NCI-H2227 (cell line): ENCODE data around the gene TIFAB.

Experiments
- DNase-seq: peaks from one replicate; lab custom pipeline; 2025; ENCODE audit not compliant: unreplicated experiment; lab: John Stamatoyannopoulos, UW

Gene TIFAB

DNA sequence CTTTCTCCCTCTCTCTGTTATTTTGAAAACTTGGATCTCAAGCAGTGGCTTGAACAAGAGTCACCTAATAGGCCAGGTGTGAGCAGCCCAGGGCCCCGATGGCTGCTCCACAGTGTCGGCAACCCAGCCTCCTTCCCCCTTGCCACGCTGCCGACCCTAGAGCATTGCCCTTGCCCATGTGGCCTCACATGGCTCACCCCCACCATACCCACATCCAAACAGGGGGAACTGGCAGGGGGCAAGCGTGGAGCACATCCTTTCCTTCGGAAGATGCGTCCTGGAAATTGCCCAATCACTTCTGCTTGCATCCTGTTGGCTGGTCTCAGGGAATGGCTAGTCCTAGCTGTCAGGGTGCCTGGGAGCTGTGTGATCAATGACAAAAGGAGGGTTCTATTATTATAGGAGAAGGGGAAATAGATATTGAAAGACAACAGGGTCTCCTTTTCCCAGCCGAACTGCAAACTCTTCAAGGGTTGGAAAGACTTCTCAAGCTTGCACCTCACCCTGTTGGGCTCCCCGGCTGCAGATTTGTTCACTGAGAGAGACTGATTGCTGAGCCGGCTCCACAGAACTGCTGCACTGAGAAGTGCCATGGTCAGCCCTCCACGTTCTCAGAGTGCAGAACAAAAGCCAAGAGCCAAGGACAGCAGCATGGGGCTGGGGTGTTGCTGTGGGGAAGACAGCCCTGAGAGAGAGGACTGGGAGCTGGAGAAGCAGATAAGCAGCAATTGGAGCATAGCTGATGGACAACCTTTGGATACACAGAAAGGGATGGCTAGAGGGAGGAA is 8.3 kb upstream of the TIFAB start:
- DNase-seq = no peak

DNA sequence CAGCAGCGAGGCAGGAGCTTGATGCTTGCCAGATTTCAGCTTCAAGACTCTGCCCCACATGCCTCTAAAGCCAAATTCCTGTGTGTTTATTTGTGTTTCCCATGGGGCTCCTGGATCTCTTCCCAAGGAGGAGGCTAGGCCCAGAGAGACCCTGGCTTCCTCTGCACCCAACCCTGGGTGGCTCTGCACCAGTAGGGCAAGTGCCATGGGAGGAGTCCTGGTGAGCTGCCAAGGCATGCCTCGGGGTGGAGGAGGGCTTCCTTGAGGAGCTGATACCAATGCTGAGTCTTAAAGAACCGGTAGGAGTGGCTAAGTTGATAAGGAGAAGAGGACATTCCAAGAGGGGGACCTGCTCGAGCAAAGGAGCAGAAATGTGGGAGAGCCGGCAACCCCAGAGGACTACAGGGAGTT is 6.8 kb upstream of the TIFAB start:
- no peak for DNase-seq

DNA sequence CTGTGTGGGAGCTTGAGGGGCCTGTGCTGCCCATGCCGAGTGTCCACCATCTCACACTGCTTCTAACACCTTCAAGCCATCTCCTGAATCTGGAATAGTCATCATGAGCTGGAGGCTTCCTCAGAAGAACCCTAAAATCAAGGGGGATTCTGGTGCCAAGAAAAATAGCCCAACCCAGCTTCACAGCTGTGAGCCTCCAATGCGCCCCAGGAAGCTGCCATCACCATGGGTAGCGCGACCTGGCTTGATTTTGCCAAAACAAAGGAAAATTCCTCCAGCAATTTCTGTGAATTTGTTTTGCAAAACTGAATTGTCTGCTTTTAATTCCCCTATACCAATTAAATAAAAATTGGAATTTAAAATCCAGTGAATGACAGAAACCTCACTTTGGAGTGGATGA is 6.2 kb upstream of the TIFAB start:
- DNase-seq = no peak

DNA sequence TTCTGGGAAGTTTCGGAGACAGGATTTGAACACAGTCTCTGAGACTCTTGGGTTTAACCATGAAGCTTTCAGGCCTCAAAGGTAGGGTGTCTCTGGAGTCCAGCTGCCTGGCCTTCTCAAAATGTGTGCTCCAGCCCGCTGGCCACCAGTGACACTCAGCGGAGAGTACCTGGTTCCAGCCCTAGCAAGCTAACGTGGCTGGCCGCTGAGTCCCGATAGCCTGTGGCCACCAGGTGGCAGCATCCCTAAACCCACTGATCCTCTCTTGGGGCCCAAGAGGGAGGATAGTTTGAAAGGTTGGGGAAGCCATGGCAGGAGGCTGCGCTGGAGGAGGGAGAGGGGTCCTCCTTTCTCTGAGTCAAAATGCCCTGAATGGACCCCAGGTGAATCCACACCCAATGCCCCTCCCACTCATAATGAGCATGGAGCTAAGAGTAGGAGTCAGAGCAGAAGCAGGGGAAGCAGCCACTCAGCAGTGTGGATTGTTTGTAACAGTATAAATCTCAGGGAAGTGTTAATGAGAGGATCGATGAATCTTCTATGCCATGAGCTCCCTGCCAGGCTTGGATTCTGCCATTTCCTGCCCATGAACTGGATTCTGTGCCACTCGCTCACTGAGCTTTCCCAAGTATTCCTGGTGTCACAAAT is 5.4 kb upstream of the TIFAB start:
- peak; percentile 74 for DNase-seq

DNA sequence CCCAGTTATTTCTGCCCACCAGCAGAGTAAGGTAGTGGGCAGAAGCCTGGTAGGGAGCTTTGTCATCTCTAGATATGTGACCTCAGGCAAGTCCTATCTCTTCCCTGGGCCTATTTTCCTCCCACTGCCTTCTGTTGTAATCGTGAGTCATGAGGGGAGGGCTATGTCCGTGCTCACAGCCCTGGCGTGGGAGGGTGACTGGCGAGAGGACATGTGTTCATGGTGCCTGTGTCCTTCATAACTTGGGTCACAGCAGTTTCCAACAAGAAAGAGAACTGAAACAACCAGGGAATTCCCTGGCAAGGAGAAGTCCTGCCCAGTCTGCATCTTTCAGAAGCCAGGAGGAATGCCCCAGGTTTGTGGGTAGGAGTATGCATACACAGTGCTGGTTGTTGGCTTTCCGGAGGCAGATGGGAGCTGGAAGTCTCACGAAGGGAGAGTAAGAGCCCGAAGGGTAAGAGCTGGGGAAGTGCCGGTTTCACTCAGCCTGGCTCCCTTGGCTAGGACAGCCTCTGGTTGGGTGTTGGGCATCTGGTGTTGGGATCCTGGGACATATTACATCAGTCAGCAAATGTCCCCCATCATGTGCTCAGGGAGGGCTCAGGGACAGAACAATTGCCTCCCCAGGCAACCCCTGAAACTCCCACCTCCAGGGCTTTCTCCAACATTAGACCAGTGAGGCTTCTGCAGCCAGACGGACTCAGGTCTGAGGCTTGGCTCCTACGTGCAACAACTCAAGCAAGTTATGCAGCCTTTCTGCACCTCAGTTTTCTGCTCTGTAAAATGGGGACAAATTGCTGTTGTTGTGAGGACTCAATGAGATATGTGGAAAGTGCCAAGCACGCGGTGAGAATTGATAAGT is 4.3 kb upstream of the TIFAB start:
- DNase-seq = no peak

DNA sequence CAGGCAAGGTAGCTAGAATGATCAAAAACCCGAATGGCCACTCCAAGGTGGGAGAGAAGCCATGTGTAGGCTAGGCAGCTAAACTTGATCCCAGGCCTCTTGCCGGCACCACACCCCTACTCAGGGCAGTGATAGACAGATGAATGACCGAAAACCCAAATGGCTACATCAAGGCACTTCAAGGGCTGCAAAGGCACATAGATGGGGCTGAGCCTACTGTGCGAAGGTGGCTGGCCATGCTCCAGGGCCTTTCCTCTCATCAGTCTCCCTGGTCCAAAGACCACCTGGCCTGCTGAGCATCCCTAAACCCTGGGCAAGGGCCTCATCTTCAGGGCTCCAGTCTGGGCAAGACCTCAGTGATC is 3.7 kb upstream of the TIFAB start:
- DNase-seq = no peak

DNA sequence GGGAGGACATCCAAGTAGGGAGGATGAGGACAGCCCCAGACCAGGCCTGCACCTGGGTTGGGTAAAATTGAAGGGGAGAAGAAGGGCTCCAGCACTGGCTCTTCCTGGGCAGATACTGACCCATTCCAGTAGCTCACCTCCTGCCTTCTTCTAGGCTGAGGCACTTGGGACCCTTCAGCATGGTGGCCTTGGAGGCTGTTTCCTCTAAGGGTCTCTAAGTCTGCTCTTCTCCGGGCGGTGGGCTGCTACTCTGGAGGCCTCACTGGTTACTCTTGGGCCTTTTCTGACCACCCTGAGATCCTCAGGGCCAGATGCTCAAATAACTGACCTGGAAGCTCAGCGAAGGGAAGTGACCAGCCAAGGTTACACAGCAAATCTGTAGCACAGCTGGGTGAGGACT is 2.8 kb upstream of the TIFAB start:
- DNase-seq = no peak

DNA sequence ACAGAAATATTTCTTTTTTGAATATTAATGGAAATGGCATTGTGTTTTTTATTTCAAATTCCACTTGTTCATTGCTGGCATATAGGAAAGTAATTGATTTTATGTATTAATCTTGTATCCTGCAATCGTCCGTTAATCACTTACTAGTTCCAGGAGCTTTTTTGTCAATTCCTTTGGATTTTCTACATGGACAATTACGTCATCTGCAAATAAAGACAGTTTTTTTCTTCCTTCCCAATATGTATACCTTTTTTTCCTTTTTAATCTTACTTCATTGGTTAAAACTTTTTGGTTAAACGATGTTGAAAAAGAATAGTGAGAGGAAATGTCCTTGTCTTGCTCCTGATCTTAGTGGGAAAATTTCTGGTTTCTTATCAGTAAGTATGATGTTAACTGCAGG is 1.5 kb upstream of the TIFAB start:
- no peak for DNase-seq

DNA sequence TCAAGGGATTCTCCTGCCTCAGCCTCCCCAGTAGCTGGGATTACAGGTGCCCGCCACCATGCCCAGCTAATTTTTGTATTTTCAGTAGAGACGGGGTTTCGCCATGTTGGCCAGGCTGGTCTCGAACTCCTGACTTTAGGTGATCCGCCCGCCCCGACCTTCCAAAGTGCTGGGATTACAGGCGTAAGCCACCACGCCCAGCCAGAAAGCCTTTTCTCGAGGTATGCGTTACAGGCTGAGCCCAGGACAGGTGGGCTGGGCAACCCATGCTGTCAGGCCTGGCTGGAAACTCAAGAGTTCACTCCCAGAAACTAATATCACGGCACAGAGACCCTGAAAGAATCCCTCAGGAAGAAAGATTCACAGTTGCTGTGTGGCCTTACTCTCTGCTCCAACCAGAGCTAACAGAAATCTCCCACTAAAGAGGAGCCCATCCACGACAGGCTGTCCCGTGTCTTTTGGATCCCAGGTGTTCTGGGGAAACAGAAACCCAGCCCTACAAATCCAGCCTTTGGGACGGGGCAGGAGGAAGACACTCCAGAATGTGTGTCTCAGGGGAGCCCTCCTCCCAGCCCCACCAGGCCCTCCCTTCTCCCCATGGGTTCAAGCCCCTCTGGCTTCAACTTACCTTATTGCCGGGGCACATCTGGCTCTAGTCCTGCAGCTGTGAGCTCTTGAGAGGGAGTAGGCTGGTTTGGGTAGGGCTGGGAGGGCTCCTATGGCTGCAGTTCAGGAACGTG is 400 bp downstream of the TIFAB start:
- no peak for DNase-seq

DNA sequence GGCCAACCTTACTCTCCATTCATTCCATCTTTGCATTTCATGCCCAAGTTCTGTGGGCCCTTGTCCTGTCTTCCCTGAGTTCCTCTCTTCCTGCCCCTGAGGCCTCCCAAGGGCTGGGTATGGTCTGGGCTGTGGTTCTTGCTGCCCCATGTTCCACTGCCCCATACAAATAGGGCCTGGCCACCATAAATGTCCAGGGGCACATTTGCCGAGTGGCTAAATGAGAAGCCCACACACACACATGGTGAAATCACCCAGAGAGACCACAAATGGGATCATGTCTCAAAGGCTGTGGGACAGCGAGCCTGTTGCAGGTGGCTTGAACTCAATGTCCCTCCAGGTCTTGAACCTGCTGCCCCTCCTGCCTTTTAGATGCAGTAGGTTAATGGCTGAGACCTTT is 1.2 kb downstream of the TIFAB start:
- no peak for DNase-seq

DNA sequence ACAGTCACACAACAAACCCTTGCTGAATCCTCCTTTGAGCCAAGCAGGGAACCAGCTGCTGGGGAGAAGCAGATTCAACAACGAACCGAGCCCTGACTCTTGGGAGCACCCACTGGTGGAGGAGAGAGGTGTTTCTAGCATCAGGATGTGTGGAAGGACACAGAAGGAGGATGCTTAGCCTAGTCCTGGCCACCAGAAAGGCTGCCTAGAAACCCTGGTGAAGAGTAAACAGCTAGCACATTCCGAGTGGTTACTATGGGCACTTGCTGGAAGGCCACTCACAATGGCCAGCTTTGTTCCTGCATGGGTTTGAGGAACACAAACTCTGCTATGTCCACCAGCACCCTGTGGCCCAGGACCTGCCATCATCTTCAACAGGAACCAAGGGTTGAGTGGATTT is 1.8 kb downstream of the TIFAB start:
- DNase-seq = no peak

DNA sequence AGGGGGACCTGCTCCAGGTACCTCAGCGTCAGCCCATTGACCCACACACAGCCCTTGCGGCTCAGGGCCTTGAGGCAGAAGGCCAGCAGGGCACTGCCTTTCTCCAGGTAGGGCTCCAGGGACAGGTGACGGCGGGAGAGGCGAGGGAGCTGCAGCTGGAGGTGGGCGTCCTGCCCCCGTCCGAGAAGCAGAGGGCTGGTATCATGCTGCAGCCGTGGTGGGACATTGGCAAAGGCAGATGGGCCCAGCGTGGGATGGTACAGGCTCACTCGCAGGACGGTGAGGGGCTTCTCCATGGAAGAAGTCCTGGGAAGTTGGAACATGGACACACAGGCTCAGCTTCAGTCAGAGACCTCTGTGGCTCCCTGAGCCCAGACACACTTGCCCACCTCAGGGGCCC is 2.5 kb downstream of the TIFAB start:
- DNase-seq = no peak

DNA sequence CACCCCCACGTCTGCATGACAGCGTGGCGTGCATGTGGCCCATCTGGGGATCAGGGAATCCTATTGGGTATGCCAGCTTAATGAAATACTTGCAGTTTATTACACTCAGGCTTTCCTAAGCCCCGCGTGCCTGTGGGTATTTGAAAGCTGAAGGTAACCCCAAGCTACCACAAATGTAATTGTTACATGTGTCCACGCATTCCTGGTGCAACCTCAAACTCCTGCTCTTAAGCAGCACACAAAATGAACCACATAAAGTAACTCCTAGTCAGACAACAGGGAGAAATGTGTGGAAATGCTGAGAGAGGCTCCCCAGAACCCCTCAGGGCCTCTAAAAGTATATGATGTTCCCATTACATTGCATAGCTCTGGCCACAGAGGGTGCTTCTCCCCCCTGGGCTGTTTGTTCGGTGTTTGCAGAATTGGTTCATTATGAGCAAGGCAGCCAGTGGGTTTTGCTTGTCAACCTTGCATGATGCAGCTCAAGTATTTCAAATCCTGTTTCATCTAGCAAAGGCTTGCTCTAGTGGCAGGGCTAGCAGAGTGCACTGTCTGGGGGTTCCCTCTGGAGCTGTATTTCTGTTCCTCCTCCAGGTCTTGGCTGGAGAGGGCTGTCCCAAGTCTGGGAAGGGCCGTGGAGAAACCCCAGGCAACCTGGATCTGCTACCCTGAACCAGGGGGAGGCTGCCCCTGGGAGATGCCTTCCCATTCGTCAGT is 3.2 kb downstream of the TIFAB start:
- DNase-seq = no peak

DNA sequence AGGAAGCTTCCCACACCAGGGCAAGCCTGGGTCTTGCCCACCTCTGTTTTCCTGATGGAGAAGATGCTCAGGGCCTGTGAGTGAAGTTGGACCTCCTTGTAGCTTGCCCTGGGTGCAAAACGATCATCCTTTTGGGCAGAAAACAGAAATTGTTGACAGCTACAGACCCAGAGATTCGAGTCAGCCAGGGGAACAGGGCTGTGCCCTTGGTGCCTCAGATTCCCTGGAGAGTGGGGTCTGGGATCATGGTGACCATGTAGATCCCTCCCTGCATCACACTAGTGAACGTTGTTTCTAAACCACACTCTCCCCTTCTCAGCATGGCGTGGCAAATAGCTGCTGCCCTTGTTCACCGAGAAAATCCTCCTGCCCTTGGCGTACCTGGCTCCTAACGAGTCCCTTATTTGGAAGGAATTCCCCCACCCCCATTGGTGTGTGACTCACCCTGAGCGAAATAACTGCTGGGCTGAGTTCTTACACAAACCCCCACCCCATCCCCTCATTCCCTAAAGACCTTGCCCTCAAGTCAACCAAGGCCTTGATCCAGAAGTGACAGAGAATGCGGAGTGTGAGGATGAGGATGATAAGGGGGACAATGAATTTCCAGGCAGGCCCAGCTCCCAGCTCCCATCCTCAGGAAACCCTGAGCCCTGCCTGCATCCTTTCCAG is 3.9 kb downstream of the TIFAB start:
- DNase-seq = no peak

DNA sequence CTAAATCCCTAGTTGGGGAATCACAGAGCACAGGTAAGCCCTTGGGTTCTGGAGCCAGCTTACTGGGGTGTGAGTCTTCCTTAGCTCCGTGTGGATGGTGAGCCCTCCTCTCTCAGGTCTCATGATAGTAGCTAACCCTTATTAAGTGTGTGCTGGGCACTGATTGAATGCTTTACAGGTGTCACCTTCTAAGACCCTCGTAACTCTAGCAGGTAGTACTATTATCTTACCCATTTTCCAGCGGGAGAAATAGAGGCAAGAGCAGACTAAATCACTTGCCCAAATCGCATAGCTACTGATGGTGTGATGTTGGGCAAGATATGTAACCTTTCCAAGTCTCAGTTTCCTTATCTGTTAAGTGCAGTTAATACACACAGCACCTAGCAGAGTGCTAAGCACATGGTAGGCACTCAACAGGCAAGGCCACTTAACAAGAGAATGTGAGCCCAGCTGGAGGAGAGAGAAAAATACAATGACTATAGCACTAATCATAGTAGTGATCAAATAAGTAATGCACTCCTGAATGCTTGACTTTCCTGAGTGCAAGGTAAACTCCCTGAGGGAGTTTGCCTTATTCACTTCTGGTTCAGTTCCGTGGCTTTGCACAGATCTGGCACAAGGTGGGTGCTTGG is 4.7 kb downstream of the TIFAB start, which contains the start of gene DCANP1:
TSS of gene DCANP1 (minus strand) at position 51 of the 632 bp plus-strand sequence. CDS start 240 bp downstream, outside the sequence.
- no peak for DNase-seq

DNA sequence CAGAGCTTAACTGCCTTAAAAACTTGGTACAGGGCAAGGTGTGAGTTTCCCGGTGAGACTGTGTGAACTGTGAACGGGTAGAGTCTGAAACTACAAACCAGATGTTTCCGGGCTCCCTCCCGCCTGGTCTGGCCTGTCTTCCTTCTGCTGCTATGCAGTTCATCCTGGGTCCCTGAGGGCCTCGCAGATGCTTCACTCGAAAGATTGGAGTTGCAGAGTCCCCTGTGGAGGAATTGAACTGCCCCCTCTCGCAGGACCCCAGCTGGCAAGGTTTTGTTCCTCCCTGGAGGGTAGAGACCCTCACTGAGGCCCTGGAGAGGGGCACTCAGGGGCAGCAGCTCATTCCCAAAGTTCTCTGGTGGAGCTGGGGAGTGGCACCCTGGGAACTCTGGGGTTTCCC is 5.5 kb downstream of the TIFAB start:
- DNase-seq = no peak

DNA sequence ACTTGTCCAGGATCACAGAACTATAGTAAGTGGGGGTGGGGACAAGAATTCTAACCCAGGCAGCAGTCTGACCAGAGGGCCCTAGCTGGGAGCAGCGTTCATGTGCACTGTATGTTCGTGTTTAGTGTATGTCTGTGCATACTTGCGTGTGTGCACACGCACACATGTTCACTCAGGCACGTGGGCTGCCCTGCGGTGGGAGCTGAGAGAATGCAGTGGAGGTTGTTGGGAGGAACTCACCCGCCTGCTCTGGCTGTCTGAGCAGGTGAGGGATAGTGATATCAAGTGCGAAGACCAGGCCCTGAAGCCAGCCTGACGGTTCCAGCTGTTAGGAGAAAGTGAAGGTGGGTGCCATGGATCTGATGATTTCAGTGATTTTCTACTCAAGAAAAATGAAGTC is 5.9 kb downstream of the TIFAB start:
- no peak for DNase-seq

DNA sequence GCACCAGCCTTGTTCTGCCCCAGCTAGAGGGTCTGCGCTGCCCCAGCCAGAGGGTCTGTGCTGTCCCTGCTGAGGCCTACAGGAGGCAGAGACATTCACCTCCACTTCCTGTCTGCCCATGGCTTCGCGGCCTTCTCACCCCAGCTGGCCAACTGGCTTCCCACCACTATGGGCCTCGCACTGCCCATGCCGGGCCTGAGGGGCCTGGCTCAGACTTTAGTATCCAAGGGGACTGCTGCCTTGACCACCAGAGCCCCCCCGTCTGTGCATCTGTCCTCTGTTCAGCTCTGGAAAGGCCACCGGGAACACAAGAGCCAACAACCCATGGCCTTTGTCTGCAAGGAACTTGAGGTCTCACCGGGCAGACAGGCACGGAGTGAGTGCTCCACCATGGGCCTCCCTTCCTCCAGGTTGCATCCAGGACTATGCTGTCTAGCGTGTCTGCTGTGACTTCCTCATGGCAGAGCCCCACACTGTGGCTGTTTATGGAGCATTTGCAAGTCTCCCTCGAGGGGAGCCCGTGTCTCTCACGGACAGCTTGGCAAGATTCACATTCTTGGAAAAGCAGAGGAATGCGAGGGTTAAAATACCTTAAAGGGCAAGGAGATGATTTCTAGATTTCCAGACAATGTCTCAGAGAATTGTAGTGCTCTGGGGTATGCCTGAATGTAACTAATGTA is 6.7 kb downstream of the TIFAB start:
- no peak for DNase-seq

DNA sequence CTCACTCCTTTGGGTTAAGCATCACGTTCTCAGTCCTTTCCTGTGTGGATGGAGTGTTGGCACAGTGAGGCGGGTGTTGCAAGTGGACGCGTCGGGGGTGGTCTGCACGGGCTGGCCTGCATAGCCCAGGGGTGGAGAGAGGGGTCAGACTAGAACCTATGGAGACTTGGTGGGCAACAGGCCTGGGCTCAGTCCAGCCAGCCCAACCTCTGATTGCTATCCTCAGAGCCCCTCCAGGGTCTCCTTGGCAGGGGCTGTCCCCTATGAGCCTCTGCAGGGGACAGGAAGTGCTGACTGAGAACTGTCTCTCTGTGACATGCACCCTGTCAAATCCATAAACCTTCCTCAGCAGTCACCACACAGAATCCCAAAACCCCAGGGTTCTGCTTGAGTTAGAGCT is 7.3 kb downstream of the TIFAB start:
- DNase-seq = no peak
